Neural crest cell (in vitro differentiated cells): ENCODE measurements around the gene DIPK1A. TPM values are rescaled to one million over a fixed set of nuclear protein-coding genes. Genes with fewer than 3 reads are reported as not detected.
A peak's percentile ranks its signal among the peaks of the same experiment; 100 is the strongest.

Experiments used
- DNase-seq: peaks from one replicate; pipeline ENCODE4 v3.0.0; 2021; ENCODE audit warnings: low read depth, mixed read lengths, low spot score
- H3K27ac Mint-ChIP-seq: one replicate; pipeline ENCODE4 v1.8.0; 2021; ENCODE audit warnings: mild to moderate bottlenecking, mixed read lengths; ENCODE audit not compliant: unreplicated experiment
- H3K27me3 Mint-ChIP-seq: 2 replicates; pipeline ENCODE4 v1.8.0; 2021; ENCODE audit warnings: low read depth, mild to moderate bottlenecking, mixed read lengths
- H3K36me3 Mint-ChIP-seq: 2 replicates; pipeline ENCODE4 v1.8.0; 2021; ENCODE audit warnings: low read depth, mild to moderate bottlenecking, mixed read lengths
- H3K4me1 Mint-ChIP-seq: 2 replicates; pipeline ENCODE4 v1.8.0; 2021; ENCODE audit warnings: mixed read lengths
- H3K4me3 Mint-ChIP-seq: one replicate; pipeline ENCODE4 v1.8.0; 2021; ENCODE audit warnings: mild to moderate bottlenecking, mixed read lengths
- H3K9me3 Mint-ChIP-seq: 2 replicates; pipeline ENCODE4 v1.8.0; 2021; ENCODE audit warnings: mixed read lengths
- CTCF ChIP-seq: fragments of 200-600 bp; sonication (generic); conservative IDR thresholded peaks from 2 replicates; pipeline ENCODE4 v1.5.0; 2021; ENCODE audit warnings: antibody characterized with exemption, mild to moderate bottlenecking
- total RNA-seq: library from RNA; stranded (reverse); gene quantifications from 2 replicates; pipeline ENCODE4 v1.2.1, GENCODE V29; 2021

Gene DIPK1A
- total RNA-seq, 1 donor from 2014 or later = 2.3 TPM

- no peak for TF ChIP-seq CTCF
- Mint-ChIP-seq H3K36me3 (peaks cover 35% of the 10 kb centered on the region), H3K4me1 (peaks cover 4% of the 10 kb centered on the region), H3K27ac (no peak overlapping the region), H3K4me3 (no peak overlapping the region), H3K9me3 (peaks cover 4% of the 10 kb centered on the region), H3K27me3 (no peaks in the 10 kb centered on the region)
- DNase-seq = no peak
These were observed 117.6 kb downstream of the DIPK1A start for GRCh38 chr1:92843429-92844352.

- Mint-ChIP-seq H3K4me1 (peaks cover 8% of the 10 kb centered on the region), H3K9me3 (peaks cover 4% of the 10 kb centered on the region), H3K27me3 (no peaks in the 10 kb centered on the region), H3K27ac (no peak overlapping the region), H3K4me3 (no peak overlapping the region), H3K36me3 (peaks cover 39% of the 10 kb centered on the region)
- no peak for DNase-seq
- TF ChIP-seq CTCF = no peak
These were observed 118.2 kb downstream of the DIPK1A start for GRCh38 chr1:92843046-92843423.

- Mint-ChIP-seq H3K27me3 (no peaks in the 10 kb centered on the region), H3K4me3 (no peak overlapping the region), H3K27ac (no peak overlapping the region), H3K4me1 (peaks cover 15% of the 10 kb centered on the region), H3K36me3 (peaks cover 44% of the 10 kb centered on the region), H3K9me3 (peaks cover 4% of the 10 kb centered on the region)
- no peak for DNase-seq
- no peak for TF ChIP-seq CTCF
These were observed 118.9 kb downstream of the DIPK1A start for GRCh38 chr1:92842082-92843045.

- no peaks in the 10 kb centered on the region for H3K27me3 Mint-ChIP-seq
- no peak overlapping the region for H3K27ac Mint-ChIP-seq
- H3K4me3 Mint-ChIP-seq = no peak overlapping the region
- DNase-seq = no peak
- H3K9me3 Mint-ChIP-seq = peaks cover 4% of the 10 kb centered on the region
- TF ChIP-seq CTCF = no peak
- peaks cover 53% of the 10 kb centered on the region for H3K36me3 Mint-ChIP-seq
- peaks cover 29% of the 10 kb centered on the region for H3K4me1 Mint-ChIP-seq
These were observed 120.7 kb downstream of the DIPK1A start for GRCh38 chr1:92840600-92840999.

GRCh38 chr1:92839442-92839841 lies 121.8 kb downstream of the DIPK1A start:
- DNase-seq = no peak
- no peak overlapping the region for H3K27ac Mint-ChIP-seq
- peak overlapping the region; percentile 41 for H3K4me3 Mint-ChIP-seq
- H3K36me3 Mint-ChIP-seq = peaks cover 62% of the 10 kb centered on the region
- H3K9me3 Mint-ChIP-seq = peaks cover 4% of the 10 kb centered on the region
- H3K4me1 Mint-ChIP-seq = peaks cover 41% of the 10 kb centered on the region
- TF ChIP-seq CTCF = no peak
- H3K27me3 Mint-ChIP-seq = no peaks in the 10 kb centered on the region
